ENCODE data around the gene SLC35F6. TPM values are rescaled to one million over a fixed set of nuclear protein-coding genes. Genes with fewer than 3 reads are reported as not detected.
"Not testable (repeated sequence)": the region's sequence is repeated elsewhere in the genome, so short reads cannot be mapped to it uniquely, and the experiment has no call there.

The SLC35F6 gene
- total RNA-seq, 1 donor from 2014 or later = 7.8 TPM

GRCh38 chr2:26754972-26755670, 9.0 kb upstream of the SLC35F6 start:
- H3K9ac ChIP-seq (ENCODE audit: low read depth in 1 of 3, low read length in 3 of 3) = no peak overlapping the region
- H3K4me1 ChIP-seq (ENCODE audit: control insufficient read depth in 3 of 3, insufficient read depth in 3 of 3, low read length in 3 of 3) = peaks cover 9 to 10% (median 9%) of the 10 kb centered on the region in 3 donors
- no peaks in the 10 kb centered on the region for H3K36me3 ChIP-seq (ENCODE audit: control insufficient read depth in 3 of 3, insufficient read depth in 3 of 3, low read length in 3 of 3)
- H3K27me3 ChIP-seq (ENCODE audit: control insufficient read depth in 3 of 3, insufficient read depth in 3 of 3, low read length in 3 of 3) = no peaks in the 10 kb centered on the region
- H3K4me3 ChIP-seq (ENCODE audit: low read length in 3 of 3) = no peak overlapping the region
- H3K9me3 ChIP-seq (ENCODE audit: control insufficient read depth in 3 of 3, low read length in 3 of 3) = no peaks in the 10 kb centered on the region
- no peak overlapping the region for H3K27ac ChIP-seq (ENCODE audit: low read depth, low read length)

DNA sequence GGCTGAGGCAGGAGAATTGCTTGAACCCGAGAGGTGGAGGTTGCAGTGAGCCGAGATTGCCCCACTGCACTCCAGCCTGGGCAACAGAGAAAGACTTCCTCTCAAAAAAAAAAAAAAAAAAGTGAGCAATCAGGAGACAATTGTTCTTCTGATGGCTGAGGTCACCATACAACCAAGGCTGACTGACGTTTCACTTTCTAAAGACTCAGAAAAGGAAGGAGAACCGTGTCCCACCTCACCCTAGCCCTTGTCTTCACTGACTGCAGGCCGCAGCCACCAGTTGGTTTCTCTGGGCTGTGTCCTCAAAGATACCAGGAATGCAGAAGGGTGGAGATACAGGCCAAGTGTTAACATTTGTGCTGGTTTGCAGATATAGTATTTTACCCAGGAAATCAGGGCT, 7.7 kb upstream of the SLC35F6 start:
- Histone ChIP-seq H3K36me3 (ENCODE audit: control insufficient read depth in 3 of 3, insufficient read depth in 3 of 3, low read length in 3 of 3) (no peaks in the 10 kb centered on the region), H3K4me3 (ENCODE audit: low read length in 3 of 3) (no peak overlapping the region), H3K9me3 (ENCODE audit: control insufficient read depth in 3 of 3, low read length in 3 of 3) (no peaks in the 10 kb centered on the region), H3K4me1 (ENCODE audit: control insufficient read depth in 3 of 3, insufficient read depth in 3 of 3, low read length in 3 of 3) (peaks cover 9 to 10% (median 9%) of the 10 kb centered on the region in 3 donors), H3K27me3 (ENCODE audit: control insufficient read depth in 3 of 3, insufficient read depth in 3 of 3, low read length in 3 of 3) (no peaks in the 10 kb centered on the region), H3K27ac (ENCODE audit: low read depth, low read length) (no peak overlapping the region), H3K9ac (ENCODE audit: low read depth in 1 of 3, low read length in 3 of 3) (no peak overlapping the region)

GRCh38 chr2:26757873-26758789, 6.0 kb upstream of the SLC35F6 start:
- no peaks in the 10 kb centered on the region for H3K9me3 ChIP-seq (ENCODE audit: control insufficient read depth in 3 of 3, low read length in 3 of 3)
- H3K9ac ChIP-seq (ENCODE audit: low read depth in 1 of 3, low read length in 3 of 3) = peak overlapping the region in 1 of 3 donors; percentile 43
- no peaks in the 10 kb centered on the region for H3K27me3 ChIP-seq (ENCODE audit: control insufficient read depth in 3 of 3, insufficient read depth in 3 of 3, low read length in 3 of 3)
- no peaks in the 10 kb centered on the region for H3K36me3 ChIP-seq (ENCODE audit: control insufficient read depth in 3 of 3, insufficient read depth in 3 of 3, low read length in 3 of 3)
- H3K27ac ChIP-seq (ENCODE audit: low read depth, low read length) = peak overlapping the region; percentile 51
- peaks cover 9 to 10% (median 9%) of the 10 kb centered on the region in 3 donors for H3K4me1 ChIP-seq (ENCODE audit: control insufficient read depth in 3 of 3, insufficient read depth in 3 of 3, low read length in 3 of 3)
- H3K4me3 ChIP-seq (ENCODE audit: low read length in 3 of 3) = peak overlapping the region in 1 of 3 donors; percentile 54

DNA sequence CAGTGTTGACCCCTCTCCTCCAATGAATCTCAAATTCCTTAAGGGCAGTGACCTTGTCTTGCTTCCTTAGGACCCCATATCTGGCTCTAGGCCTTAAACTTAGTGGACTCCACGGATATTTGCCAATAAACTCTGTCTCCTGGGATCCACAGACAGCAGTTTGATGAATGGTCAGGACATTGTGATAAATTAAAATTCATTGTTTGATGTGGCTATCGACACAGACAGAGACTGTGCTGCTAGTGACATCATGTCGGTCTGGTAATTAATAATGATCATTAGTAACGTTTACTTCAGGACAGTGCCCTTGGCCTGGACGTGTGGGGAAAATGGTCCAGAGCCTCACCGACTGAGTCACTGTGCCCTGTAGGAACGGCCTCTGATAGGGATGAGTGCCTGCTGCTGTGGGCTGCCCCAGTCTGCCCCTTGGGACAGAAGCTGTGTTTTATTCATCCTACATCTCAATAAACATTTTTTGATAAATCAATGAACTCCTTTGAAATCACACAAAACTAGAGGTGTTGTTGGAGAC, 5.2 kb upstream of the SLC35F6 start:
- H3K9ac ChIP-seq (ENCODE audit: low read depth in 1 of 3, low read length in 3 of 3) = no peak overlapping the region
- H3K4me3 ChIP-seq (ENCODE audit: low read length in 3 of 3) = peak overlapping the region in 1 of 3 donors; percentile 54
- H3K27me3 ChIP-seq (ENCODE audit: control insufficient read depth in 3 of 3, insufficient read depth in 3 of 3, low read length in 3 of 3) = no peaks in the 10 kb centered on the region
- H3K36me3 ChIP-seq (ENCODE audit: control insufficient read depth in 3 of 3, insufficient read depth in 3 of 3, low read length in 3 of 3) = no peaks in the 10 kb centered on the region
- no peaks in the 10 kb centered on the region for H3K9me3 ChIP-seq (ENCODE audit: control insufficient read depth in 3 of 3, low read length in 3 of 3)
- H3K4me1 ChIP-seq (ENCODE audit: control insufficient read depth in 3 of 3, insufficient read depth in 3 of 3, low read length in 3 of 3) = peaks cover 9 to 16% (median 9%) of the 10 kb centered on the region in 3 donors
- no peak overlapping the region for H3K27ac ChIP-seq (ENCODE audit: low read depth, low read length)

DNA sequence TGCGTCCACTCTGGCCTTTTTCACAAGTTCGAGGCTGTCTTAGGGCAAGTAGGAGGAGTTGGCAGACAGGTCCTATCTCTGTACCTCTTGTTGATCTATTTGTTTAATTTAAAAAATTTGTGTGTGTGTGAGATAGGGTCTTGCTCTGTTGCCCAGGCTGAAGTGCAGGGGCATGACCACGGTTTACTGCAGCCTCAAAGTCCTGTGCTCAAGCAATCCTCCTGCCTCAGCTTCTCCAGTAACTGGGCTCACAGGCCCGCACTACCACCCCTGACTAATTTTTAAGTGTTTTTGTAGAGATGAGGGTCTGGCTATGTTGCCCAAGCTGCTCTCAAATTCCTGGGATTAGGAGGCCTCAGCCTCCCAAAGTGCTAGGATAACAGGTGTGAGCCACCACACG, 4.2 kb upstream of the SLC35F6 start:
- H3K27ac ChIP-seq (ENCODE audit: low read depth, low read length) = no peak overlapping the region
- H3K9ac ChIP-seq (ENCODE audit: low read depth in 1 of 3, low read length in 3 of 3) = no peak overlapping the region
- H3K36me3 ChIP-seq (ENCODE audit: control insufficient read depth in 3 of 3, insufficient read depth in 3 of 3, low read length in 3 of 3) = no peaks in the 10 kb centered on the region
- H3K4me1 ChIP-seq (ENCODE audit: control insufficient read depth in 3 of 3, insufficient read depth in 3 of 3, low read length in 3 of 3) = peaks cover 13 to 20% (median 15%) of the 10 kb centered on the region in 3 donors
- no peak overlapping the region for H3K4me3 ChIP-seq (ENCODE audit: low read length in 3 of 3)
- no peaks in the 10 kb centered on the region for H3K27me3 ChIP-seq (ENCODE audit: control insufficient read depth in 3 of 3, insufficient read depth in 3 of 3, low read length in 3 of 3)
- no peaks in the 10 kb centered on the region for H3K9me3 ChIP-seq (ENCODE audit: control insufficient read depth in 3 of 3, low read length in 3 of 3)

- not testable (repeated sequence) for H3K4me3 ChIP-seq (ENCODE audit: low read length in 3 of 3); H3K9me3 ChIP-seq (ENCODE audit: control insufficient read depth in 3 of 3, low read length in 3 of 3); H3K27ac ChIP-seq (ENCODE audit: low read depth, low read length); H3K27me3 ChIP-seq (ENCODE audit: control insufficient read depth in 3 of 3, insufficient read depth in 3 of 3, low read length in 3 of 3); H3K9ac ChIP-seq (ENCODE audit: low read depth in 1 of 3, low read length in 3 of 3); H3K36me3 ChIP-seq (ENCODE audit: control insufficient read depth in 3 of 3, insufficient read depth in 3 of 3, low read length in 3 of 3)
- peaks cover 24 to 32% (median 24%) of the 10 kb centered on the region in 3 donors for H3K4me1 ChIP-seq (ENCODE audit: control insufficient read depth in 3 of 3, insufficient read depth in 3 of 3, low read length in 3 of 3)
Observed at GRCh38 chr2:26760991-26761390, 3.1 kb upstream of the SLC35F6 start.

DNA sequence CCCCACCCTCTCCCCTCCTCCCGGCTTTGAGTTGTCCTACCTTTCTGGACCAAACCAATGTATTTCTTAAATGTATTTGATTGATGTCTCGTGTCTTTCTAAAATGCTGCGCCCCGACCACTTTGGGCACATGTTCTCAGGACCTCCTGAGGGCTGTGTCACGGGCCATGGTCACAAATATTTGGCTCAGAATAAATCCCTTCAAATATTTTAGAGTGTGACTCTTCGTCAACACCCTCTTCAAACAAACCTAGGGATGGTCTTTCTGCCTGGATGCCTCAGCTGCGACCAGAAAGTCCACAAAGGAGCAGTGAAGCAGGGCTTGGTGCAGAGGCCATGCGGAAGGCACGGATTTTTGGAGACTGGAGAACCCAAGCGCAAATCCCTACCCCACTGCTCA, 1.1 kb upstream of the SLC35F6 start:
- Histone ChIP-seq H3K9ac (ENCODE audit: low read depth in 1 of 3, low read length in 3 of 3) (no peak overlapping the region), H3K9me3 (ENCODE audit: control insufficient read depth in 3 of 3, low read length in 3 of 3) (no peaks in the 10 kb centered on the region), H3K27ac (ENCODE audit: low read depth, low read length) (no peak overlapping the region), H3K27me3 (ENCODE audit: control insufficient read depth in 3 of 3, insufficient read depth in 3 of 3, low read length in 3 of 3) (no peaks in the 10 kb centered on the region), H3K4me1 (ENCODE audit: control insufficient read depth in 3 of 3, insufficient read depth in 3 of 3, low read length in 3 of 3) (peaks cover 23 to 46% (median 35%) of the 10 kb centered on the region in 3 donors), H3K36me3 (ENCODE audit: control insufficient read depth in 3 of 3, insufficient read depth in 3 of 3, low read length in 3 of 3) (no peaks in the 10 kb centered on the region), H3K4me3 (ENCODE audit: low read length in 3 of 3) (no peak overlapping the region)

DNA sequence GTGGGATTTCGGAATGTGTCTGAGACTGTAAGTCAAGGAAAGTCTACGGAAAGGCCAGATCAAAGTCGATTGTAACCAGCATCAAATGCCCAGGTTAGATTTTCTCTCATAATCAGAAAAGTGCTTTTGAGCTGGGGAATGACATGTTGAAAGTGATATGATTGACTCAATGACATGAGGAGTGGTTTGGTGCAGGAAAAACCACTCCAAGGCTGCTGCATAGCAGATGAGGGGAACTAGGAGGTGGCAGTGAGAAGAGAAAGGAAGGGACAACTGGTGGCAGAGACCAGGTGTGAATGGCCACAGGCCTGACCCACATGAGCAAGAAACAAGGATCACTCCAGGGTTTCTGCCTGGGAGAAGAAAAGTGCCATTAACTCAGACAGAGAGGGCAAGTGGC, 822 bp downstream of the SLC35F6 start:
- peak overlapping the region; percentile 94 to 97 (median 96) for H3K9ac ChIP-seq (ENCODE audit: low read depth in 1 of 3, low read length in 3 of 3)
- H3K27ac ChIP-seq (ENCODE audit: low read depth, low read length) = peak overlapping the region; percentile 81
- no peaks in the 10 kb centered on the region for H3K9me3 ChIP-seq (ENCODE audit: control insufficient read depth in 3 of 3, low read length in 3 of 3)
- H3K4me1 ChIP-seq (ENCODE audit: control insufficient read depth in 3 of 3, insufficient read depth in 3 of 3, low read length in 3 of 3) = peaks cover 26 to 49% (median 40%) of the 10 kb centered on the region in 3 donors
- no peaks in the 10 kb centered on the region for H3K27me3 ChIP-seq (ENCODE audit: control insufficient read depth in 3 of 3, insufficient read depth in 3 of 3, low read length in 3 of 3)
- no peaks in the 10 kb centered on the region for H3K36me3 ChIP-seq (ENCODE audit: control insufficient read depth in 3 of 3, insufficient read depth in 3 of 3, low read length in 3 of 3)
- peak overlapping the region; percentile 81 to 96 (median 91) for H3K4me3 ChIP-seq (ENCODE audit: low read length in 3 of 3)

- H3K27ac ChIP-seq (ENCODE audit: low read depth, low read length) = peak overlapping the region; percentile 29
- no peaks in the 10 kb centered on the region for H3K27me3 ChIP-seq (ENCODE audit: control insufficient read depth in 3 of 3, insufficient read depth in 3 of 3, low read length in 3 of 3)
- H3K36me3 ChIP-seq (ENCODE audit: control insufficient read depth in 3 of 3, insufficient read depth in 3 of 3, low read length in 3 of 3) = no peaks in the 10 kb centered on the region
- peak overlapping the region; percentile 94 to 97 (median 96) for H3K9ac ChIP-seq (ENCODE audit: low read depth in 1 of 3, low read length in 3 of 3)
- peak overlapping the region; percentile 81 to 96 (median 91) for H3K4me3 ChIP-seq (ENCODE audit: low read length in 3 of 3)
- H3K9me3 ChIP-seq (ENCODE audit: control insufficient read depth in 3 of 3, low read length in 3 of 3) = no peaks in the 10 kb centered on the region
- peaks cover 33 to 56% (median 48%) of the 10 kb centered on the region in 3 donors for H3K4me1 ChIP-seq (ENCODE audit: control insufficient read depth in 3 of 3, insufficient read depth in 3 of 3, low read length in 3 of 3)
Observed at GRCh38 chr2:26765475-26766200, 1.6 kb downstream of the SLC35F6 start.

Measured in skeletal muscle tissue (tissue), 4 donors.